Adipose tissue (tissue), 3 donors: Measurements from ENCODE around the gene TNIK. TPM values are rescaled to one million over a fixed set of nuclear protein-coding genes. Genes with fewer than 3 reads are reported as not detected.

Experiments
- H3K27ac ChIP-seq: one replicate; pipeline ENCODE4 v1.5.1; 2013; ENCODE audit warnings: low read depth, low read length
- WGBS, 3 donors: extraction: QIAGEN DNeasy Blood & Tissue Kit; methylation state at CpG; one replicate each; pipeline ENCODE4 v1.1.7; 2013; 5-methylcytosine and 5-hydroxymethylcytosine counted together
- polyA plus RNA-seq, 3 donors: library from polyadenylated mRNA; stranded (reverse); fragments of 200-250 nt; gene quantifications; one replicate each; pipeline ENCODE4 v1.2.3, GENCODE V29; 2013
- donor health status: healthy with polysubstance abuse.
- donor health status: Bipolar disorder and iron deficiency.
- donor health status: healthy.

TNIK gene
- polyA plus RNA-seq, 3 donors: 0.91 to 6.6 (median 1.5) TPM

DNA sequence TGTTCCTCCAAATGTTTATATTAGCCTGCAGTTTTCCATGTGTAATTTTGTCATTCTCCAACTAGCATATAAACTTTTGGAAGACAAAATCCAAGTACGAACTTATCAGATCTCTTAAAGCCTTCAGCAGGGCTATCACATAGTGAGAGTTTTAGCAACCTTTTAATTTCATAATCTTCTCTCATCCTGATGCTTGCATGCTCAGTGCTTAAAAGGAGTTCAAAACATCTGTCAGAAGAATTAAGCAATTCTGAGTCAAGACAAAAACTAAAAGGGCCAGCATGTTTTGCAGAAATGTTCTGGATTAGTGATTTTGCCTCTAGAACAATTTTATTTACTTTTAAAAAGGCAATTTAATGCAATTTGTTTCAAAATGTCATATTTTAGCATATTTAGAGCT is 360.3 kb downstream of the TNIK start:
- H3K27ac ChIP-seq: no peak overlapping the region
- WGBS, 3 donors: 69 to 88% (median 80%) methylated on average over 1 of the region's 1 CpG

DNA sequence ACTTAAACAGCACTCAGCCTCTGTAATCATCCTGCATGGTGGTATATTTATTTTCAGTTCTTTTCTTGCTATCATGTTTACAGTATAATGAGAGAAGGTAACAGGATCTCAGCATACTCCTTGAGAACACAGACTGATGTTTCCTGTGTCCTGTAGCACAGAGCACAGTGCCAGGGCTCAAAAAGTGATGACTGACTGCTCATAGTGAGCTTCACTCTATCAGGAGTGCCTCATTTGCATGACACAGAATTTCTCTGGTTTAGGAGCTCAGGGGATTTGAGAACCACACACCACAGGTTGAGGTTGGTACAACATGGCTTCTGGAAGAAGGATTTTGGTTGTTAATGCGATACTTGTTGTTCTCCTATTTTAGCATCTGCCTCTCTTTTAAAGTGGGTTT is 365.1 kb downstream of the TNIK start:
- no peak overlapping the region for H3K27ac ChIP-seq

DNA sequence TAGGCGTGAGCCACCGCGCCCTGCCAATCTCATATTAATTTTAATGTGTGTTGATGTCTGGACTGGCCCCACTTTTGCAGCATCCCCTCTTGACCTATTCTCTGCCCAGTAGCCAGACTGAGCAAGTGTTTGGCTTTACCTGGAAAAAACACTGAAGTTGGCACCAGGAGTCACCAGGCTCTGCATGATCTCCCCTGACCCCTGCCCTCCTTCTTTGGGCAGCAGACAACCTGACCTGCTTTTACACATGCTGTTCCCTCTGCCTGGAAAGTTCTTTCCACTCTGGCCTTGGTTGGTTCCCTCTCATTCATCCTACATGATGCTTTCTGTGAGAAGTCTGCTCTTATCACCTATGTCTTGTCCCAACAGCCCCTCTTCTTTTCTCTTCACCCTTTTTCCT is 365.8 kb downstream of the TNIK start:
- H3K27ac ChIP-seq: no peak overlapping the region
- 96 to 98% (median 96%) methylated on average over 3 of the region's 3 CpGs for WGBS, 3 donors

More for the DNA sequence above, 365.1 kb downstream of the TNIK start:
- WGBS, 3 donors: 93 to 97% (median 95%) methylated on average over 1 of the region's 1 CpG

DNA sequence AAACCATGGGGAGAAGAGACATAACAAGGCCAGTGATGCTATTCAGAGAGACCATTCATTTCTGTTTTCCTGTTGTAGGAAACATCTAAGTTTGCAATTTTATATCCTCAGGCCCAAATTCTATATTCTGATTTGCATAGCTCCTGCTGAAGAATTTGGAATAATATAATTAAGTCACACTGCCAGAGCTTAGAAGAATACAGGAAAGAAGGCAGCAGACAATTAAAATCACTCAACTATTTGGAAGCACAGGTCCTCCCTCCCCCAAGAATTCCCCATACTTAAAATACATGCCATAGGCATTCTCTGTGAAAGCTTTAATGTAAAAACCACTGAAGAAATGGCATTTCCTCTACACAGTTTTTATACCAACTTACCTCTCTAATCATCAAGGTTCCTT is 366.7 kb downstream of the TNIK start:
- H3K27ac ChIP-seq: no peak overlapping the region

DNA sequence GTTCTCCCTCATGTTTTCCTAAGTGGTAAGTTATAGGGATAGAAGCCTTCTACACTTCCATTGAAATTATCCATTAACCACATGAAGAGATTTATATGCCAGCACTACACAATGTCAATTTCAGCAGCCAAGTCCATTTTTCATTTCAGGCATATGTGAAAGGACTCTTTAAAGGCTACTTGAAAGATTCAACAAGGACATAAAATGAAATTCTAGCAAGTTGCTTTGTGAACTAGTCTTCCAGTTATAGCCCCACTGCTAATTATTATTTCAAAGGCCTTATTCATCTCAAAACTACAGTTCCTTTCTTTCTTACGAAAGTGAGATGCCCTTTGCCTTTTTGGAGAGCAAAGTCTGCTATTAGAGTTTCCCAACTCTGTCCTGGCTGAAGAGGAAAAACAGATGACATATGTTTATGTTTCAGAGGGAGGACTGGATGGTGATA is 367.7 kb downstream of the TNIK start:
- 47 to 74% (median 53%) methylated on average over 1 of the region's 1 CpG for WGBS, 3 donors
- H3K27ac ChIP-seq: no peak overlapping the region

DNA sequence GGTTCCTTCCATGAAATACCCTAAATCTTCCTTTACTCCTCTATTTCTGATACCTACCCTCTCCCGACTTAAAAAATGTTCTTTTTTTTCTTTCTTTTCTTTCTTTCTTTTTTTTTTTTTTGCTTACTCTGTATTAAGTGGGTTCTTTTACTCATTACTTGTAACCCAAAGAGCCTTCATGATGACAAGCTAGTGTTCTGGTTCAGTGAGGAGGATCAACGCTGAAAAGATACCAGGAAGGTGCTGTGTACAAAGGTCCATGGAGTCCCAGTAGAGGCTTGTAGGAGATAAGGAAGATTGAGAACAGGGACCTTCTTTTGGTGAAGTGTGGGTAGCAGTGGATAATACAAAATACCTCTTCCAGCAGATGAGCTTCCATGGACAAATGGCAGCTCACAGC is 369.9 kb downstream of the TNIK start:
- no peak overlapping the region for H3K27ac ChIP-seq
- WGBS, 3 donors: 95 to 99% (median 98%) methylated on average over 2 of the region's 2 CpGs

DNA sequence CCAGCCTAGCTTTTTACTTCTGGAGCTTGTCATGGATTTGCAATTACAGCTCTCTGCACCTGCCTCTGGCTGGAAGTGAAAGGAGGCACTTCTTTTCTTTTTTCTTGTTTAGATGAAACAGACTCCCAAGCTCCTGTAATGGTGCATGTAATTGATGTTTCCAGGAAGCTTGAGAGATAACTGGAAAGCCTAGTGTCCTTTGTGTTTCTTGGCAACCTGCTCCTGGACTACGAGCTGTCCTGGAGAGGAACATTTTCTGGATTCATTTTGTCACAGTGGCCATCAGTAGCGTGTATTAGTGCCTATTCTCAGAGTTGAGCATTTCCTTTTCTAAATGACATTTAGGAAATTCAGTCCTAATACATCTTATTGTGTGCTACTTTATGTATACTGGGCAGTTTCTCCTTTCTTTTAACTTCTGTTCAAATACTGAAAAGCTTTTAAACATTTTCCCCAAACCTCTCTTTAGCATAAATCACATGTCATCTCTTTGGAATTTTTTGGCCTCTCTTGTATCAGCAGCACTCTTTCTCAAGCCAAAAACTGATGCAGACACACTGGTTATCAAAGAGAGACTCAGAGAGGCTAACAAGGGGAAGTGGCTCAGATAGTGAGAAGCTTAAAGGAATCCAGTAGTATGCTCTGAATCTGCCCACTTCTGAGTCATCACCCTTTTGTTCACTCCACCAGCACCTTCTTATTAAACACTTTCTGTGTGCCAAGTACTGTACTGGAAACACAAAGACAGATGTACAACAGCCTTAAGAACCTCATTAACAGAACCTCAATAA is 371.0 kb downstream of the TNIK start:
- WGBS, 3 donors: 42 to 89% (median 53%) methylated on average over 2 of the region's 2 CpGs
- H3K27ac ChIP-seq: no peak overlapping the region

DNA sequence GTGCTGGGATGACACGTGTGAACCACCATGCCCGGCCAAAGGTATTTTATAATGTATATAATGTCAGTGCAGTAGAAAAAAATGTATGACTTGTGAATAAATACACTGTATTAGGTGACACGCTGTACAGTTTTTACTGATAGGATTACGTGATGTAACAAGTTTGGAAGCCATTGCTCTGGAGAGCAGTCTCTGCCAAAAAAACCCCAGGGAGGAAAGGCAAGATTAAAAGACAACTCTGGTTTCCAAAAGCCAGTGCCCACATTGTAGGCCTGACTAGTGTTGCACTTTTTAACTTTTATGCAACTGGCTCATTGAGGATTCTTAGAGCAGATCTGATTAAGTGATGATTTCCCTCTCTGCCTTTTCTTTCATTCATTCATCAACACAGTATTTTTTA is 371.7 kb downstream of the TNIK start:
- WGBS, 3 donors: 68 to 75% (median 69%) methylated on average over 4 of the region's 4 CpGs
- H3K27ac ChIP-seq: no peak overlapping the region

DNA sequence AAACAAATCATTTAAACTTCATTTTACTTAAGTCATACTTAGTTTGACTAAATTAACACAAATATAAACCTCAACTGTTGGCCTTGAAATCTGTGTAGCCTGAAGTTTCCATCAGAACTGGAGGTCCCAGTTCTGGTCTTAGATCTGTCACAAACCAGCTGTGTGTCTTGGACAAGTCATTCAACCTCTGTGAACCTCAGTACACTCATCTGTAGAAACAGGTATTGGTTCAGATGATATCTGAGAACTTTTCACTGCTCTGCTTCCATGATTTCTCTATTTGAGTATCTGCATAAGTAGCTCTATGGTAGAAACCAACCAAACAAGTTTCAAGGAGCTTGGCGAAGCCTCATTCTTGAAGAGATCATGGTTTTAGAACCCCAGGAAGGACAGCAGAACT is 373.3 kb downstream of the TNIK start:
- no peak overlapping the region for H3K27ac ChIP-seq
- WGBS, 3 donors: 95 to 100% (median 100%) methylated on average over 1 of the region's 1 CpG

DNA sequence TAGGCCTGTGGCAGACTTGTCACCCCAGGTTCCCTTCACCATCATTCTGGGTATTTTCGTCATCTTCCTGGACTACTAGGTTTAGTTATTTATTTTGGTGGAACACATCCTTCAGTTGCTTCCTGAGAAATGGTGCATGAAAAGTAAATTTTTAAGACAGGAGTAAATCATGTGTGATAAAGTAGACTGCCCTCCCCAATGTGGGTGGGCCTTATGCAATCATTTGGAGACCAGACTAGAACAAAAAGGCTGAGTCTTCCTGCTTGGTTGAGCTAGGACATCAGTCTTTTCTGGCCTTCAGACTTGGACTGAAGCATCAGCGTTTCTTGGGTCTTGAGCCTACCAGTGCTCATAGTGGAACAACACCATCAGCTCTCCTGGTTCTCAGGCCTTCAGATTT is 382.9 kb downstream of the TNIK start:
- 94 to 96% (median 94%) methylated on average over 2 of the region's 2 CpGs for WGBS, 3 donors
- H3K27ac ChIP-seq: no peak overlapping the region

DNA sequence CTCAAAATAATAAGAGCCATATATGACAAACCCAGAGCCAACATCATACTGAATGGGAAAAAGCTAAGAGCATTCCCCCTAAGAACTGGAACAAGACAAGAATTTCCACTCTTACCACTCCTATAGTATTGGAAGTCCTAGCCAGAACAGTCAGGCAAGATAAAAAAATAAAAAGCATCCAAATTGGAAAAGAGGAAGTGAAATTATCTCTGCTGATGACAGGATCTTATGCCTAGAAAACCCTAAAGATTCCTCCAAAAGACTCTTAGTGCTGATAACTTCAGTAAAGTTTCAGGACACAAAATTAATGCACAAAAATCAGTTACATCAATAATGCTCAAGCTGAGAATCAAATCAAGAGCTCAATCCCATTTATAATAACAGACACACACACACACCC is 387.8 kb downstream of the TNIK start:
- no peak overlapping the region for H3K27ac ChIP-seq

DNA sequence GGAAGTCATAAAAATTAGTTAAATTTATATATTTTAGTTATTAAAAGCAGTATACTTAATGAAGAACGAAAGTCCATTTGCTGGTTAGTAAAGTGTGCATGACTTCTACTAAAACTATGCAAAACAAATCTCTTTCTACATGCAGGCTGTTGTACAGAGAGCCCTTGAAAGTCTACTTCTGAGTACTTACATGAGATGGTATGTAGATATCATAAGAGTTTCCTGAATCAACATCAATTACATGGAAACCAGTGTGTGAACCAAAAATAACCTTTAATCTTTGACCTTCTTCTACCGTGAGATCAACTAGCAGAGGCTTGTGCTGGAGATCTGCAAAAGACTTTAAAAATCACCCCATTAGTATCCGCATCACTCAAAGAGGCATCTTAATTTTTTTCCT is 391.5 kb downstream of the TNIK start:
- 78 to 82% (median 80%) methylated on average over 3 of the region's 3 CpGs for WGBS, 3 donors
- no peak overlapping the region for H3K27ac ChIP-seq

DNA sequence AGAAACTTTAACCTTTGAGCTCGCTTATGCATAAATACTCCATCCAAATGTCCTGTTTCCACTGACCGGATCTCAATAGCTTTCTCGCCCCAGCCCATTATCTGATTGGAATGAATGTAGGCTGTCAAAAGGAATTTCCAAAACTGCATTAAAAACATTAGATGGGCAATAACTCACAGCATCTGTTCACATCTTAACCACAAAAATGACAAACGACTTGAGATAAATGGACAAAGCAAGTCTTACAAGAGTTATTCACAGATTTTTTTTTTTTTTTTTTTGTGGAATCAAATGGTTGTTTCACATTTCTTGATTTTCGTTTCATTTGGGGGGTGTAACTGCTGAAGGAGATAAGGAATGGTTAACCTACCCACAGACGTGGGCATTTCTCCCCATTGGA is 394.0 kb downstream of the TNIK start:
- H3K27ac ChIP-seq: no peak overlapping the region
- WGBS, 3 donors: 84 to 92% (median 89%) methylated on average over 6 of the region's 6 CpGs

DNA sequence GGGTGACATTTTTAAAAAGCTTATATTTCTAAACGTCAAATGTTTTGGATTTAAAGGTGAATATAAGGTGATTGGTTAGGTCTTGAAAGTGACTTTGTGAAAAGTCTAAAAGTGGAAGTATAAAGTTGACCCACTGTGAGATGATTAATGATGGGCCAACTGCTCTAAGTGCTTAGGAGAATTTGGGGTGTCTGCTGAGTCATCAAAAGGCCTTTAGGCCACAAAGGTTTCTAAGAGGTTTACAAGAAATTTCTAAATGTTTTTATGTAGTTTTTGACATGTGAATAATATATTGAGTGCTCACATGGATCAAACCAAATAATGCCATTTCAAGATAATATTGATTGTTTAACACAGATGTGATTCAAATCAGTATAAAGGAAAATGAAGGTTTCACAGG is 394.5 kb downstream of the TNIK start:
- WGBS, 3 donors: 78 to 93% (median 91%) methylated on average over 1 of the region's 1 CpG

DNA sequence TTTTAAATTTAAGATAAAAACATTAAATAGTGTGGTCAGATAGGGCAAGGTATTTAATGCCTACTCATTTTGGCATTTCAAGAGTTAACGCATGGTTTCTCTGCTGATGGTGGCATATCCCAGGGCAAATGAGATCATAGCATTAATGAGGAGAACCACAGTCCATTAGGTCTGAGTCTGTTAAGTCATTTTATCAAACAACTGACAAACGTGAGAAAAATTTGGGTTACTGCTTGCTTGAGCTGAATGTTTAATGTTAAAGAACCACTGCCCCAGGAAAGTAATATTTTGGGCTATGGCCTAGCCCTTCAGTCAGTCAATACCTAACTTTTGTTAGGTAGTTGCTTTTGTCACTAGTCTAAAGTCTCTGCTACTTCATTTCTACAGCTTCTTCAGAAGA is 395.7 kb downstream of the TNIK start:
- 59 to 78% (median 77%) methylated on average over 2 of the region's 2 CpGs for WGBS, 3 donors
- H3K27ac ChIP-seq: no peak overlapping the region

More for the DNA sequence above, 394.5 kb downstream of the TNIK start:
- H3K27ac ChIP-seq: no peak overlapping the region

DNA sequence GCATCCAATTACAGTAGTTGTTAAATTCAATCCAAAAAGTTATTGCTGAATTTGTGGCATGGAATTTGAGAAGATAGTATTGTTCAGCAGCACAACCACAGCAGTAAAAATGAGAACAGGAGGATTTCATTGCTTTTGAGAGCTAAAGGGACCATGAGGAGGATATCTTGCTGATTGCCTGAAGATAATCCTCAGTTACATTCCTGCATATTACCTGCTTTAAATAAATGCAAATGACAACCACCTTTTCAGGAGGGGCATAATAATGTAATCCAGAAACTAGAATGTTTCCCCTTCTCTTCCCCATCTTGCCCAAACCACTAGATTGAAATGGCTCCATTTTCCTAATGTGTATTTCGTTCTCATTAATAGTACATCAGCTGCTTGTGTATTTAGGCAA is 398.5 kb downstream of the TNIK start:
- 92 to 100% (median 97%) methylated on average over 1 of the region's 1 CpG for WGBS, 3 donors

DNA sequence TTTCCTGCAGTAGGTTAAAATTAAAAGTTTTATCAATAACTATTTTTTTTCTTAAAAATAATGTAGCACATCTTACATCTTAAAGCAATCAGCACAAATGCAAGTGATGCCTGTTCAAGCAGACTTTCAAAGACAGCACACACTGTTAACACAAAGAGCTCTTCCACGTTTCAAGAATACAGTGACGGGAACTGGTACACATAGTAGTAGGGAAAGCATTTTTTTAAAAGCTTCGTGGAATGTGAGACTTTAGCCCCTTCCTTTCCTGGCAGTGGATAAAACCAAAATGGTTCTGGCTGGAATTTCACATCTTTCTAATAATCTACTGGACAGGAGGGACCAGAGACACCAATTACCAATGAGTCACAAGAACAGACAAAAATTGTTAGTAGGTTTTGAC is 400.2 kb downstream of the TNIK start:
- 83 to 85% (median 85%) methylated on average over 3 of the region's 3 CpGs for WGBS, 3 donors
- H3K27ac ChIP-seq: no peak overlapping the region

More for the DNA sequence above, 398.5 kb downstream of the TNIK start:
- no peak overlapping the region for H3K27ac ChIP-seq

DNA sequence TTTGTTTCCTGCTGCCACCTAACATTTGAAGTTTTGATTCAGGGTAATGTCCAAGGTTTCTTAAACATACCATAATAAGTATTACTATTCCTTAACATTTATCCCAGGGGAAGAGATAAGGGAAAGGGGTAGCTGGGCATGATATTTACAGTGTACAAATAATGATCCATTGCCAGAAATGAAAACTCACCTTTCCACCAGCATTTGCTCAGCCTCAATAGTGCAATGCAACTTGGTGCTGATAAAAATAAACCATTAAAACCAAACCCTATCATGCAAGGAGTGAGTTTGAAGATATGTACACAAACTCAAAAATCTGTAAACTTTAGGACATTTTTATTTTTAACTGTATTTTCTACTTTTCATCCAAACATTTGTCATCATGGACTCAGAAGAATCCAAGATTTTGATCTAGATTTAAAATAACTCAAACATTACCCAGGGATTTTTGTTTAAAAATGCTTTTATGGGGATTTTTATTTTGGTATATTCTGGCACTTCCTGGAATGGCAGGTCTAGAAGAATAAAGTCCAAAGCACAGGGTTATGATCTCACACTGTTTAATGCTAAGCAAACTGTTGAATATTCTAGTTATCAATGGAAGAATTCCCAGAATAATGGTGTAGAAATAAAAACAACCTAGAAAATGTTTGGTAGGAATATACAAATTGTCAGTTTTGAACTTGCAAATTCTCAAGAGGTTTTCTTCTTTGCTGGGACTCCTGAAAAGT is 401.2 kb downstream of the TNIK start:
- H3K27ac ChIP-seq: no peak overlapping the region

DNA sequence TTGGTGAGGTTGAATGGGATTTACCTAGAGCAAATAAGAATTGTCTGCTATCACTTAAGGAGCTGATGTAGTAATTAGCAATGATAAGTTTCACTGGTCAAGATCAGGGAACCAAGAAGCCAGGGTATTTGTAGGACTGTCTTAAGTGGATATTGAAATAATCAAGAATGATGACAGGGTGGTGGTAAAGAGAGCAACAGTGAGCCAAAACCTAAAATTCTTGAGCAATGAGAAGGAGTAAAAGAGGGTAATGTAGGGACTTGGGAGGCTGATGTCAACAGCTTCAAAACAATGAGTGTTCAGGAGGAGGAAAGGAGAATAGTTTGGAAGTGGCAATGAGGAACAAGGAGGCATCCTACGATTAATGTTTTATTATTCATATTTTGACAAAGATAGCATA is 402.1 kb downstream of the TNIK start:
- H3K27ac ChIP-seq: no peak overlapping the region
- 83 to 96% (median 93%) methylated on average over 1 of the region's 1 CpG for WGBS, 3 donors

DNA sequence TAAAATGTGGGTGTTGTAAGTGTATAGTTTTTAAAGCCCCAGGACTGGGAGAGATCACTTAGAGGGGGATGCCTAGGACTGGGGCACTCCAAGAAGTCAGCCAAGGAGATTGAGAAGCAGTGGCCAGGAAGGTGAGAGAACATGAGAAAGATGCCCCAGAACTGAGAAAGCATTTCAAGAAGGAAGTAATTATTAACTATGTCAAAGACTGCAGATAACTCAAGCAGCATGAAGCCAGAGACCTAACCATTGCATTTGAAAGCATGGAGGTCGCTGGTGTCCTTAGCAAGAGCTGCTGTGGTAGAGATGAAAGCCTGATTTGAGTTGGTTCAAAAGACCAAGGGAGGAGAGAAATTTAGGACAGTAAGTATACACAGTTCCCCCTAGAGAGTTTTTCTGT is 403.1 kb downstream of the TNIK start:
- H3K27ac ChIP-seq: no peak overlapping the region
- WGBS, 3 donors: 43 to 84% (median 83%) methylated on average over 1 of the region's 1 CpG
